HepG2 (cell line): Measurements from ENCODE around the gene FAHD1. TPM values are rescaled to one million over a fixed set of nuclear protein-coding genes. Genes with fewer than 3 reads are reported as not detected.

Experiments
- GMEB1 ChIP-seq: sonication (generic); formaldehyde crosslinking; IDR thresholded peaks from 2 replicates; pipeline ENCODE4 v1.5.1; 2020; ENCODE audit warnings: missing genetic modification reagents, mild to moderate bottlenecking, borderline replicate concordance
- GMEB2 ChIP-seq: IDR thresholded peaks from 2 replicates; pipeline ENCODE4 v1.6.1; 2016; ENCODE audit warnings: missing biosample characterization, missing genetic modification reagents, low read depth
- HOXA7 ChIP-seq: sonication (generic); formaldehyde crosslinking; IDR thresholded peaks from 2 replicates; pipeline ENCODE4 v1.8.1; 2022; ENCODE audit warnings: mild to moderate bottlenecking, missing genetic modification reagents, moderate library complexity
- ISL2 ChIP-seq: sonication (generic); formaldehyde crosslinking; IDR thresholded peaks from 2 replicates; pipeline ENCODE4 v1.5.0; 2020; ENCODE audit warnings: missing genetic modification reagents
- KLF13 ChIP-seq: sonication (generic); formaldehyde crosslinking; IDR thresholded peaks from 2 replicates; pipeline ENCODE4 v1.4.0; 2020; ENCODE audit warnings: mild to moderate bottlenecking, missing genetic modification reagents
- PHF5A ChIP-seq: IDR thresholded peaks from one replicate; pipeline ENCODE4 v1.6.1; 2018; ENCODE audit warnings: low read depth, missing genetic modification reagents; ENCODE audit not compliant: unreplicated experiment
- YEATS2 ChIP-seq: sonication (generic); formaldehyde crosslinking; IDR thresholded peaks from 2 replicates; pipeline ENCODE4 v1.4.0; 2020; ENCODE audit warnings: missing genetic modification reagents, borderline replicate concordance
- ZBTB21 ChIP-seq: sonication (generic); formaldehyde crosslinking; IDR thresholded peaks from 2 replicates; pipeline ENCODE4 v1.4.0; 2020; ENCODE audit warnings: missing genetic modification reagents
- ZMYM4 ChIP-seq: sonication (generic); formaldehyde crosslinking; IDR thresholded peaks from 2 replicates; pipeline ENCODE4 v1.8.1; 2023; ENCODE audit warnings: mild to moderate bottlenecking, missing genetic modification reagents
- ZNF24 ChIP-seq: fragments of 450-650 bp; IDR thresholded peaks from 2 replicates; pipeline ENCODE4 v1.6.1; 2017; ENCODE audit warnings: antibody characterized with exemption, mild to moderate bottlenecking
- ZNF282 ChIP-seq: fragments of 450-650 bp; IDR thresholded peaks from 2 replicates; pipeline ENCODE4 v1.6.1; 2018; ENCODE audit not compliant: partially characterized antibody
- ZNF629 ChIP-seq: sonication (generic); formaldehyde crosslinking; conservative IDR thresholded peaks from 2 replicates; pipeline ENCODE4 v1.5.0; 2020; ENCODE audit warnings: missing genetic modification reagents
- ZNF724P ChIP-seq: sonication (generic); formaldehyde crosslinking; IDR thresholded peaks from 2 replicates; pipeline ENCODE4 v1.8.0; 2022; ENCODE audit warnings: missing genetic modification reagents, borderline replicate concordance
- ZNF772 ChIP-seq: sonication (generic); formaldehyde crosslinking; IDR thresholded peaks from 2 replicates; pipeline ENCODE4 v1.5.0; 2020; ENCODE audit warnings: mild to moderate bottlenecking, missing genetic modification reagents
- polyA plus RNA-seq, 8 experiments: library from polyadenylated mRNA; depleted of rRNA in 3 of 8; stranded (reverse) in 7 of 8; unstranded in 1 of 8; fragments of >200 nt; fragmentation: Illumina TruSeq in 4 of 8; extraction: Trizol in 4 of 8; gene quantifications; 2 replicates each; pipeline versions ENCODE4 v1.2.1 to v1.2.3, GENCODE V29; 2011 to 2016; ENCODE audit warnings: low read depth in 4 of 8, missing spikeins in 1 of 8, mixed read lengths in 1 of 8; ENCODE audit not compliant: insufficient read depth in 1 of 8
- total RNA-seq, 5 experiments: library from RNA; depleted of rRNA; stranded (reverse); fragments of >200 nt; fragmentation: Illumina TruSeq; extraction: Trizol; gene quantifications; 2 replicates each; pipeline ENCODE4 v1.2.3, GENCODE V29; 2016; ENCODE audit warnings: low read depth in 1 of 5
- TF ChIP-seq, protein P1 (sequence below): sonication (generic); formaldehyde crosslinking; conservative IDR thresholded peaks from 2 replicates; pipeline ENCODE4 v1.5.0; 2020; ENCODE audit warnings: missing genetic modification reagents
- TF ChIP-seq, protein P2 (sequence below): sonication (generic); formaldehyde crosslinking; IDR thresholded peaks from 2 replicates; pipeline ENCODE4 v1.9.0; 2021; ENCODE audit warnings: mild to moderate bottlenecking, missing genetic modification reagents

FAHD1 gene
- total and polyA plus RNA-seq, 2 of the 13 experiments (the other 11 are each of a cell fraction or from before 2014, with no cell fraction given) = 39.0 to 45.3 TPM

GRCh38 chr16:1826691-1827573 lies at the start of gene FAHD1, which contains the start of gene HAGH (continued):
- TF ChIP-seq GMEB2 (CRISPR knock-in tag) (peak; percentile 19; the same call in 1 of the 2 replicates), ZNF724P (CRISPR knock-in tag) (peak; percentile 84), ZNF24 (no peak), PHF5A (peak; percentile 84), ZNF629 (CRISPR knock-in tag) (no peak; the same call in 1 of the 2 replicates), ISL2 (CRISPR knock-in tag) (peak; percentile 63), ZNF282 (no peak), GMEB1 (peak; percentile 73), HOXA7 (0 out of 2 replicates have a peak, but pooled peaks have one; percentile 35), KLF13 (CRISPR knock-in tag) (no peak), ZBTB21 (0 out of 2 replicates have a peak, but pooled peaks have one; percentile 20), ZNF772 (CRISPR knock-in tag) (peak; percentile 95), YEATS2 (CRISPR knock-in tag) (peak; percentile 95), ZMYM4 (CRISPR knock-in tag) (peak; percentile 83)
- TF ChIP-seq, protein P1, sequence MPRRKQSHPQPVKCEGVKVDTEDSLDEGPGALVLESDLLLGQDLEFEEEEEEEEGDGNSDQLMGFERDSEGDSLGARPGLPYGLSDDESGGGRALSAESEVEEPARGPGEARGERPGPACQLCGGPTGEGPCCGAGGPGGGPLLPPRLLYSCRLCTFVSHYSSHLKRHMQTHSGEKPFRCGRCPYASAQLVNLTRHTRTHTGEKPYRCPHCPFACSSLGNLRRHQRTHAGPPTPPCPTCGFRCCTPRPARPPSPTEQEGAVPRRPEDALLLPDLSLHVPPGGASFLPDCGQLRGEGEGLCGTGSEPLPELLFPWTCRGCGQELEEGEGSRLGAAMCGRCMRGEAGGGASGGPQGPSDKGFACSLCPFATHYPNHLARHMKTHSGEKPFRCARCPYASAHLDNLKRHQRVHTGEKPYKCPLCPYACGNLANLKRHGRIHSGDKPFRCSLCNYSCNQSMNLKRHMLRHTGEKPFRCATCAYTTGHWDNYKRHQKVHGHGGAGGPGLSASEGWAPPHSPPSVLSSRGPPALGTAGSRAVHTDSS (CRISPR knock-in tag) = no peak; the same call in 1 of the 2 replicates
- TF ChIP-seq, protein P2, sequence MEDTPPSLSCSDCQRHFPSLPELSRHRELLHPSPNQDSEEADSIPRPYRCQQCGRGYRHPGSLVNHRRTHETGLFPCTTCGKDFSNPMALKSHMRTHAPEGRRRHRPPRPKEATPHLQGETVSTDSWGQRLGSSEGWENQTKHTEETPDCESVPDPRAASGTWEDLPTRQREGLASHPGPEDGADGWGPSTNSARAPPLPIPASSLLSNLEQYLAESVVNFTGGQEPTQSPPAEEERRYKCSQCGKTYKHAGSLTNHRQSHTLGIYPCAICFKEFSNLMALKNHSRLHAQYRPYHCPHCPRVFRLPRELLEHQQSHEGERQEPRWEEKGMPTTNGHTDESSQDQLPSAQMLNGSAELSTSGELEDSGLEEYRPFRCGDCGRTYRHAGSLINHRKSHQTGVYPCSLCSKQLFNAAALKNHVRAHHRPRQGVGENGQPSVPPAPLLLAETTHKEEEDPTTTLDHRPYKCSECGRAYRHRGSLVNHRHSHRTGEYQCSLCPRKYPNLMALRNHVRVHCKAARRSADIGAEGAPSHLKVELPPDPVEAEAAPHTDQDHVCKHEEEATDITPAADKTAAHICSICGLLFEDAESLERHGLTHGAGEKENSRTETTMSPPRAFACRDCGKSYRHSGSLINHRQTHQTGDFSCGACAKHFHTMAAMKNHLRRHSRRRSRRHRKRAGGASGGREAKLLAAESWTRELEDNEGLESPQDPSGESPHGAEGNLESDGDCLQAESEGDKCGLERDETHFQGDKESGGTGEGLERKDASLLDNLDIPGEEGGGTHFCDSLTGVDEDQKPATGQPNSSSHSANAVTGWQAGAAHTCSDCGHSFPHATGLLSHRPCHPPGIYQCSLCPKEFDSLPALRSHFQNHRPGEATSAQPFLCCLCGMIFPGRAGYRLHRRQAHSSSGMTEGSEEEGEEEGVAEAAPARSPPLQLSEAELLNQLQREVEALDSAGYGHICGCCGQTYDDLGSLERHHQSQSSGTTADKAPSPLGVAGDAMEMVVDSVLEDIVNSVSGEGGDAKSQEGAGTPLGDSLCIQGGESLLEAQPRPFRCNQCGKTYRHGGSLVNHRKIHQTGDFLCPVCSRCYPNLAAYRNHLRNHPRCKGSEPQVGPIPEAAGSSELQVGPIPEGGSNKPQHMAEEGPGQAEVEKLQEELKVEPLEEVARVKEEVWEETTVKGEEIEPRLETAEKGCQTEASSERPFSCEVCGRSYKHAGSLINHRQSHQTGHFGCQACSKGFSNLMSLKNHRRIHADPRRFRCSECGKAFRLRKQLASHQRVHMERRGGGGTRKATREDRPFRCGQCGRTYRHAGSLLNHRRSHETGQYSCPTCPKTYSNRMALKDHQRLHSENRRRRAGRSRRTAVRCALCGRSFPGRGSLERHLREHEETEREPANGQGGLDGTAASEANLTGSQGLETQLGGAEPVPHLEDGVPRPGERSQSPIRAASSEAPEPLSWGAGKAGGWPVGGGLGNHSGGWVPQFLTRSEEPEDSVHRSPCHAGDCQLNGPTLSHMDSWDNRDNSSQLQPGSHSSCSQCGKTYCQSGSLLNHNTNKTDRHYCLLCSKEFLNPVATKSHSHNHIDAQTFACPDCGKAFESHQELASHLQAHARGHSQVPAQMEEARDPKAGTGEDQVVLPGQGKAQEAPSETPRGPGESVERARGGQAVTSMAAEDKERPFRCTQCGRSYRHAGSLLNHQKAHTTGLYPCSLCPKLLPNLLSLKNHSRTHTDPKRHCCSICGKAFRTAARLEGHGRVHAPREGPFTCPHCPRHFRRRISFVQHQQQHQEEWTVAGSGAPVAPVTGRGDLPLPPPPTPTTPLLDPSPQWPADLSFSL (CRISPR knock-in tag) = no peak; the same call in 1 of the 2 replicates
